IMR-90 (cell line): ENCODE measurements around the gene CD300LF. TPM values are rescaled to one million over a fixed set of nuclear protein-coding genes. Genes with fewer than 3 reads are reported as not detected.

Source experiments
- ATAC-seq: fragments of 200-7000 bp; cut with Tn5 transposase; 2 replicates; pipeline ENCODE4 v1.9.1; 2020; ENCODE audit warnings: low read depth, mild to moderate bottlenecking, moderate library complexity
- BruUV-seq: library from RNA; stranded (reverse); fragments of 400-500 nt; replicated peaks from 2 replicates; lab custom pipeline; 2021; lab: Mats Ljungman, UMichigan
- CTCF ChIA-PET: fragments of 300-600 bp; formaldehyde crosslinking; extraction: SDS; loops from one replicate; lab custom pipeline; 2021; ENCODE audit warnings: antibody characterized with exemption; lab: Yijun Ruan, JAX
- POLR2A ChIA-PET: fragments of 300-600 bp; sonication (Branson Sonifier 250); formaldehyde crosslinking; loops from one replicate; lab custom pipeline; 2022; ENCODE audit warnings: antibody characterized with exemption; ENCODE audit not compliant: unreplicated experiment; lab: Charles Lee
- DNase-seq: peaks from one replicate; pipeline ENCODE4 v3.0.0; 2013
- H2AFZ ChIP-seq: replicated peaks from 2 replicates; pipeline ENCODE3; 2013; ENCODE audit warnings: low read length, mild to moderate bottlenecking; ENCODE audit not compliant: poor library complexity
- H2AK5ac ChIP-seq: 2 replicates; pipeline ENCODE4 v1.6.1; 2013; ENCODE audit warnings: low read depth, low read length, inconsistent platforms
- H2AK9ac ChIP-seq: replicated peaks from 2 replicates; pipeline ENCODE3; 2013; ENCODE audit warnings: mild to moderate bottlenecking, low read depth, low read length, moderate library complexity; ENCODE audit not compliant: poor library complexity
- H2BK120ac ChIP-seq: 2 replicates; pipeline ENCODE4 v1.6.1; 2013; ENCODE audit warnings: low read depth, low read length, inconsistent platforms
- H2BK15ac ChIP-seq: 3 replicates; pipeline ENCODE4 v1.6.1; 2013; ENCODE audit warnings: low read depth, low read length, inconsistent platforms
- H2BK20ac ChIP-seq: 2 replicates; pipeline ENCODE4 v1.6.1; 2013; ENCODE audit warnings: low read depth, mild to moderate bottlenecking, inconsistent platforms, low read length, moderate library complexity
- H2BK5ac ChIP-seq: 2 replicates; pipeline ENCODE4 v1.6.1; 2013; ENCODE audit warnings: mild to moderate bottlenecking, low read depth, low read length, inconsistent platforms; ENCODE audit not compliant: poor library complexity, severe bottlenecking
- H3K14ac ChIP-seq: replicated peaks from 2 replicates; pipeline ENCODE4 v1.6.1; 2013; ENCODE audit warnings: low read depth, low read length, inconsistent platforms
- H3K18ac ChIP-seq: 2 replicates; pipeline ENCODE4 v1.6.1; 2013; ENCODE audit warnings: low read depth, low read length, control low read depth
- H3K23ac ChIP-seq: 2 replicates; pipeline ENCODE4 v1.6.1; 2013; ENCODE audit warnings: low read depth, low read length, inconsistent platforms
- H3K27ac ChIP-seq: 2 replicates; pipeline ENCODE4 v1.5.1; 2013; ENCODE audit warnings: mild to moderate bottlenecking, control low read depth, low read length; ENCODE audit not compliant: insufficient read depth
- H3K27me3 ChIP-seq: 2 replicates; pipeline ENCODE4 v1.6.1; 2013; ENCODE audit warnings: low read length; ENCODE audit not compliant: control insufficient read depth, insufficient read depth
- H3K36me3 ChIP-seq: 2 replicates; pipeline ENCODE4 v1.6.1; 2013; ENCODE audit warnings: low read length, mixed read lengths; ENCODE audit not compliant: control insufficient read depth, insufficient read depth
- H3K4ac ChIP-seq: 2 replicates; pipeline ENCODE4 v1.6.1; 2013; ENCODE audit warnings: low read depth, low read length, inconsistent platforms
- H3K4me1 ChIP-seq: 2 replicates; pipeline ENCODE4 v1.6.1; 2013; ENCODE audit warnings: low read length, mixed read lengths; ENCODE audit not compliant: control insufficient read depth, insufficient read depth
- H3K4me2 ChIP-seq: 2 replicates; pipeline ENCODE4 v1.6.1; 2013; ENCODE audit warnings: low read depth, mild to moderate bottlenecking, control low read depth, low read length, moderate library complexity
- H3K4me3 ChIP-seq: 2 replicates; pipeline ENCODE4 v1.5.1; 2013; ENCODE audit warnings: low read depth, mild to moderate bottlenecking, control low read depth, low read length, moderate library complexity; ENCODE audit not compliant: insufficient read depth
- H3K56ac ChIP-seq: 2 replicates; pipeline ENCODE4 v1.6.1; 2013; ENCODE audit warnings: low read length, inconsistent platforms; ENCODE audit not compliant: insufficient read depth; ENCODE audit errors: extremely low read depth
- H3K79me1 ChIP-seq, 2 experiments: 2 replicates each; pipeline ENCODE4 v1.6.1; 2013; ENCODE audit warnings: low read length in 2 of 2, inconsistent platforms in 1 of 2, low read depth in 1 of 2
- H3K9ac ChIP-seq: 2 replicates; pipeline ENCODE4 v1.6.1; 2013; ENCODE audit warnings: low read depth, low read length, control low read depth
- H3K9me1 ChIP-seq: 2 replicates; pipeline ENCODE4 v1.6.1; 2013; ENCODE audit warnings: low read length, inconsistent platforms; ENCODE audit not compliant: insufficient read depth
- H3K9me3 ChIP-seq: 2 replicates; pipeline ENCODE4 v1.6.1; 2013; ENCODE audit warnings: low read length; ENCODE audit not compliant: control insufficient read depth, insufficient read depth
- H4K20me1 ChIP-seq: 2 replicates; pipeline ENCODE4 v1.6.1; 2013; ENCODE audit warnings: low read length, inconsistent platforms; ENCODE audit not compliant: insufficient read depth
- H4K5ac ChIP-seq: 2 replicates; pipeline ENCODE4 v1.6.1; 2013; ENCODE audit warnings: mild to moderate bottlenecking, low read depth, low read length, control low read depth
- H4K8ac ChIP-seq, 2 experiments: 2 replicates each; pipeline ENCODE4 v1.6.1; 2013; ENCODE audit warnings: low read depth in 2 of 2, low read length in 2 of 2, control low read depth in 1 of 2, inconsistent platforms in 1 of 2
- H4K91ac ChIP-seq: 2 replicates; pipeline ENCODE4 v1.6.1; 2013; ENCODE audit warnings: low read depth, low read length, inconsistent platforms; ENCODE audit not compliant: insufficient read depth
- FOS ChIP-seq: fragments of 150-350 bp; IDR thresholded peaks from 2 replicates; pipeline ENCODE4 v1.6.1; 2016; ENCODE audit warnings: low read depth, low read length
- POLR2A ChIP-seq: IDR thresholded peaks from 2 replicates; pipeline ENCODE4 v1.6.1; 2012; ENCODE audit warnings: mild to moderate bottlenecking, low read depth, low read length
- SMC3 ChIP-seq: fragments of 150-350 bp; IDR thresholded peaks from 2 replicates; pipeline ENCODE4 v1.6.1; 2016; ENCODE audit warnings: low read depth, mild to moderate bottlenecking, antibody characterized with exemption, low read length, moderate library complexity
- WGBS, 2 experiments: methylation state at CpG; one replicate each; pipeline versions ENCODE4 v1.1.5 to v1.1.7; 2013; ENCODE audit warnings: missing lambda C conversion rate in 2 of 2; ENCODE audit not compliant: insufficient read length in 1 of 2; ENCODE audit errors: extremely low coverage in 2 of 2; 5-methylcytosine and 5-hydroxymethylcytosine counted together
- dilution Hi-C: fragments of 300-500 bp; cut with HindIII; formaldehyde crosslinking; loops from one replicate; pipeline ENCODE4 v1.14.3; 2018; ENCODE audit warnings: low sequenced_read_pairs; ENCODE audit not compliant: unreplicated experiment
- in situ Hi-C: fragments of 300-500 bp; cut with MboI; formaldehyde crosslinking; loops from 3 replicates; pipeline ENCODE4 v1.14.3; 2019; ENCODE audit warnings: low sequenced_read_pairs, inconsistent platforms, mixed read lengths
- intact Hi-C: fragments of 100-400 bp; cut with micrococcal nuclease; formaldehyde crosslinking; loops from 2 replicates; pipeline ENCODE4 v1.10.0; 2022
- polyA plus RNA-seq, 3 experiments: library from polyadenylated mRNA; depleted of rRNA; stranded (reverse); fragments of >200 nt; gene quantifications; 2 replicates each; pipeline ENCODE4 v1.2.3, GENCODE V29; 2012; ENCODE audit warnings: low replicate concordance in 1 of 3
- total RNA-seq: library from RNA; depleted of rRNA; stranded (reverse); fragments of >200 nt; gene quantifications from 2 replicates; pipeline ENCODE4 v1.2.3, GENCODE V29; 2012
- TF ChIP-seq, protein P1 (sequence below): fragments of 150-350 bp; IDR thresholded peaks from 2 replicates; pipeline ENCODE4 v1.6.1; 2017; ENCODE audit warnings: mild to moderate bottlenecking, antibody characterized with exemption, low read length, low read depth

CD300LF gene
- total and polyA plus RNA-seq, 2 of the 4 experiments (the other 2 are of a cell fraction), result not detected

DNA sequence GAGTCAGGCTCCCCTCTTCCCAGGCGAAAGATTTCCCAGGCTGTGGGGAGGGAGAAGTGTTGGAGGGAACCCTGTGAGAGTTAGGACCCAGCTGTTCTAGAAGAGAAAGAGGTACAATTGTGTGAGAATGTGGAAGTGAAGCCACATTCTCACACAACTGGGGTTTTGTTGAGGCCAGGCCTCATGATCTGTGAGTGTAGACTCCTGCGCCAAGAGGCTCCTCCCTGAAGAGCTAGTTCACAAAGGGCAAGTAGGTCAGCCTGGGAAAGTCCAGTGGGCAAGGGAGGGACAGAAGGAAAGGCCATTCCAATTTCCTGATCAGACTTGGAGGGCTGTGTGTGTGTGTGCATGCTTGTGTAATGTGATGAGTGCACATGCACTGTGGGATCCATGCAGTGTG, 15.2 kb downstream of the CD300LF start:
- Histone ChIP-seq H3K14ac (no peak overlapping the region), H2AK9ac (no peak overlapping the region), H3K9ac (no peak overlapping the region), H4K8ac (no peak overlapping the region), H2BK120ac (no peak overlapping the region), H3K4me2 (no peak overlapping the region), H4K91ac (no peak overlapping the region), H4K20me1 (no peaks in the 10 kb centered on the region; the same call in 1 of the 2 replicates), H3K9me1 (no peaks in the 10 kb centered on the region; the same call in 1 of the 2 replicates), H4K5ac (no peak overlapping the region), H2BK5ac (no peak overlapping the region), H3K36me3 (no peaks in the 10 kb centered on the region), H3K27ac (no peak overlapping the region), H3K9me3 (no peaks in the 10 kb centered on the region), H3K23ac (no peak overlapping the region), H2AFZ (no peak overlapping the region), H2BK20ac (no peak overlapping the region), H2AK5ac (no peak overlapping the region), H3K27me3 (no peaks in the 10 kb centered on the region), H3K79me1 (no peaks in the 10 kb centered on the region), H3K4ac (no peak overlapping the region), H3K4me1 (no peaks in the 10 kb centered on the region), H3K18ac (no peak overlapping the region), H2BK15ac (no peak overlapping the region), H3K4me3 (no peak overlapping the region), H3K56ac (no peak overlapping the region)
- no peak for ATAC-seq
- in situ Hi-C loops, result no loop called here
- ChIA-PET CTCF (no interaction called here), POLR2A (no interaction called here)
- BruUV-seq, result no TSS peak
- no peak for DNase-seq
- TF ChIP-seq, protein P1, sequence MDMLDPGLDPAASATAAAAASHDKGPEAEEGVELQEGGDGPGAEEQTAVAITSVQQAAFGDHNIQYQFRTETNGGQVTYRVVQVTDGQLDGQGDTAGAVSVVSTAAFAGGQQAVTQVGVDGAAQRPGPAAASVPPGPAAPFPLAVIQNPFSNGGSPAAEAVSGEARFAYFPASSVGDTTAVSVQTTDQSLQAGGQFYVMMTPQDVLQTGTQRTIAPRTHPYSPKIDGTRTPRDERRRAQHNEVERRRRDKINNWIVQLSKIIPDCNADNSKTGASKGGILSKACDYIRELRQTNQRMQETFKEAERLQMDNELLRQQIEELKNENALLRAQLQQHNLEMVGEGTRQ, result no peak
- TF ChIP-seq FOS (no peak), SMC3 (no peak), POLR2A (no peak)
- WGBS, 2 experiments, result no CpG with 5 or more reads among the region's 2 CpGs
- dilution Hi-C loops, result no loop called here
- intact Hi-C loops, result no loop called here
